Measurements from ENCODE around the gene C16orf96.

- TF ChIP-seq POLR2A (IDR thresholded peaks at IDR 0.05), result no peak
- TF ChIP-seq CTCF (IDR thresholded peaks at IDR 0.05), result no peak
Observed at GRCh38 chr16:4583906-4584305, 27.8 kb downstream of the C16orf96 start.

Measured in body of pancreas (tissue), 4 donors.